H1 (cell line): ENCODE measurements around the gene ATG4C. TPM values are rescaled to one million over a fixed set of nuclear protein-coding genes. Genes with fewer than 3 reads are reported as not detected.
"Not testable (repeated sequence)": the region's sequence is repeated elsewhere in the genome, so short reads cannot be mapped to it uniquely, and the experiment has no call there.

Experiments
- CTCF ChIA-PET: fragments of 300-600 bp; sonication (Branson Sonifier 250); formaldehyde crosslinking; loops from one replicate; lab custom pipeline; 2021; ENCODE audit not compliant: partially characterized antibody; lab: Charles Lee
- POLR2A ChIA-PET: fragments of 300-600 bp; sonication (Branson Sonifier 250); formaldehyde crosslinking; loops from one replicate; lab custom pipeline; 2021; ENCODE audit warnings: inconsistent platforms; ENCODE audit not compliant: partially characterized antibody; lab: Charles Lee
- DNase-seq, 2 experiments: peaks; one replicate each; pipeline versions ENCODE4 v3.0.0 to v3.0.0-alpha.2; 2010 to 2022; ENCODE audit warnings: low spot score in 2 of 2, low read depth in 1 of 2, mixed read lengths in 1 of 2
- FAIRE-seq: peaks from 2 replicates; lab custom pipeline; 2011; peaks lifted over from hg19 to GRCh38; lab: Jason Lieb, UNC
- H2AFZ ChIP-seq: 2 replicates; pipeline ENCODE4 v1.8.1; 2012; ENCODE audit warnings: low read length, inconsistent platforms
- H2AK5ac ChIP-seq: 2 replicates; pipeline ENCODE4 v1.6.1; 2013; ENCODE audit warnings: low read depth, low read length
- H2BK120ac ChIP-seq: replicated peaks from 2 replicates; pipeline ENCODE3; 2013; ENCODE audit warnings: low read depth, low read length, inconsistent platforms
- H2BK12ac ChIP-seq: 2 replicates; pipeline ENCODE4 v1.6.1; 2013; ENCODE audit warnings: low read depth, low read length
- H2BK15ac ChIP-seq: 2 replicates; pipeline ENCODE4 v1.6.1; 2013; ENCODE audit warnings: low read length
- H2BK20ac ChIP-seq: 2 replicates; pipeline ENCODE4 v1.6.1; 2013; ENCODE audit warnings: low read length
- H2BK5ac ChIP-seq: 2 replicates; pipeline ENCODE4 v1.6.1; 2013; ENCODE audit warnings: low read depth, low read length
- H3K14ac ChIP-seq: 2 replicates; pipeline ENCODE4 v1.6.1; 2013; ENCODE audit warnings: inconsistent platforms; ENCODE audit not compliant: insufficient read length
- H3K18ac ChIP-seq: 2 replicates; pipeline ENCODE4 v1.6.1; 2013; ENCODE audit warnings: low read length; ENCODE audit errors: extremely low read depth
- H3K23ac ChIP-seq: 2 replicates; pipeline ENCODE4 v1.6.1; 2013; ENCODE audit warnings: inconsistent platforms; ENCODE audit not compliant: insufficient read length
- H3K23me2 ChIP-seq: 2 replicates; pipeline ENCODE4 v1.6.1; 2013; ENCODE audit warnings: low read depth, low read length
- H3K27ac ChIP-seq: 2 replicates; pipeline ENCODE4 v1.6.1; 2011; ENCODE audit warnings: low read depth, low read length, inconsistent platforms
- H3K27me3 ChIP-seq, 4 experiments: replicated peaks in 1 of 4; 1 replicate in 1 of 4; 2 replicates in 3 of 4; pipeline versions ENCODE4 v1.6.1 to v1.8.1; 2011 to 2013; ENCODE audit warnings: low read length in 3 of 4, mild to moderate bottlenecking in 3 of 4, inconsistent platforms in 2 of 4, mixed read lengths in 2 of 4, moderate library complexity in 1 of 4; ENCODE audit not compliant: control insufficient read depth in 3 of 4, insufficient read depth in 3 of 4; ENCODE audit errors: extremely low read depth in 1 of 4
- H3K36me3 ChIP-seq, 4 experiments: 2 replicates each; pipeline versions ENCODE4 v1.6.1 to v1.8.1; 2011 to 2013; ENCODE audit warnings: mild to moderate bottlenecking in 4 of 4, low read length in 3 of 4, moderate library complexity in 2 of 4, control low read depth in 1 of 4, inconsistent platforms in 1 of 4; ENCODE audit not compliant: insufficient read depth in 4 of 4, control insufficient read depth in 2 of 4
- H3K4ac ChIP-seq: replicated peaks from 2 replicates; pipeline ENCODE3; 2013; ENCODE audit warnings: low read length, low read depth, mixed read lengths, inconsistent platforms; ENCODE audit not compliant: insufficient read length
- H3K4me1 ChIP-seq, 4 experiments: replicated peaks in 1 of 4; 1 replicate in 1 of 4; 2 replicates in 3 of 4; pipeline versions ENCODE4 v1.6.1 to v1.8.1; 2011 to 2013; ENCODE audit warnings: low read length in 3 of 4, inconsistent platforms in 2 of 4, mixed read lengths in 1 of 4; ENCODE audit not compliant: insufficient read depth in 4 of 4, control insufficient read depth in 3 of 4
- H3K4me2 ChIP-seq, 2 experiments: 2 replicates each; pipeline versions ENCODE4 v1.6.1 to v1.8.1; 2011 to 2013; ENCODE audit warnings: low read depth in 2 of 2, low read length in 2 of 2, control low read depth in 1 of 2, inconsistent platforms in 1 of 2, mild to moderate bottlenecking in 1 of 2; ENCODE audit not compliant: insufficient read depth in 1 of 2
- H3K4me3 ChIP-seq, 4 experiments: fragments of 200-600, 300-600 bp in 1 of 4; sonication (generic), shearing (Covaris generic), sonication (Bioruptor Twin) in 1 of 4; 2 replicates each; pipeline versions ENCODE4 v1.5.1 to v1.8.1; 2011 to 2016; ENCODE audit warnings: low read length in 4 of 4, low read depth in 3 of 4, control low read depth in 2 of 4, inconsistent platforms in 2 of 4, mild to moderate bottlenecking in 2 of 4, mixed read lengths in 1 of 4, moderate library complexity in 1 of 4; ENCODE audit not compliant: insufficient read depth in 2 of 4; ENCODE audit errors: extremely low read depth in 1 of 4
- H3K56ac ChIP-seq: replicated peaks from 2 replicates; pipeline ENCODE3; 2013; ENCODE audit warnings: low read depth, mild to moderate bottlenecking, mixed read lengths, low read length, inconsistent platforms; ENCODE audit not compliant: insufficient read length
- H3K79me1 ChIP-seq: 2 replicates; pipeline ENCODE4 v1.6.1; 2013; ENCODE audit warnings: low read depth, low read length, control low read depth
- H3K79me2 ChIP-seq, 2 experiments: 2 replicates each; pipeline versions ENCODE4 v1.6.1 to v1.8.1; 2012 to 2013; ENCODE audit warnings: low read length in 2 of 2, mild to moderate bottlenecking in 2 of 2, inconsistent platforms in 1 of 2; ENCODE audit not compliant: insufficient read depth in 2 of 2, control insufficient read depth in 1 of 2
- H3K9ac ChIP-seq, 4 experiments: replicated peaks in 1 of 4; 1 replicate in 1 of 4; 2 replicates in 3 of 4; pipeline versions ENCODE4 v1.6.1 to v1.8.1; 2011 to 2013; ENCODE audit warnings: low read depth in 3 of 4, low read length in 3 of 4, control low read depth in 2 of 4, mild to moderate bottlenecking in 2 of 4, moderate library complexity in 2 of 4, inconsistent platforms in 1 of 4; ENCODE audit errors: extremely low read depth in 1 of 4
- H3K9me3 ChIP-seq, 2 experiments: 2 replicates each; pipeline versions ENCODE4 v1.6.1 to v1.8.1; 2012 to 2013; ENCODE audit warnings: mild to moderate bottlenecking in 2 of 2, moderate library complexity in 2 of 2, control low read depth in 1 of 2, inconsistent platforms in 1 of 2, low read depth in 1 of 2, low read length in 1 of 2, mixed read lengths in 1 of 2; ENCODE audit not compliant: insufficient read depth in 2 of 2
- H4K20me1 ChIP-seq, 2 experiments: replicated peaks in 1 of 2; 2 replicates each; pipeline versions ENCODE3 to v1.8.1; 2011 to 2013; ENCODE audit warnings: inconsistent platforms in 2 of 2, low read length in 2 of 2, mild to moderate bottlenecking in 1 of 2; ENCODE audit not compliant: insufficient read depth in 2 of 2, control insufficient read depth in 1 of 2
- H4K5ac ChIP-seq: 2 replicates; pipeline ENCODE4 v1.6.1; 2013; ENCODE audit warnings: low read length, low read depth, mixed read lengths, inconsistent platforms; ENCODE audit not compliant: insufficient read length
- H4K8ac ChIP-seq: 2 replicates; pipeline ENCODE4 v1.8.0; 2013; ENCODE audit warnings: mild to moderate bottlenecking, moderate library complexity, low read length, inconsistent platforms; ENCODE audit not compliant: insufficient read depth; ENCODE audit errors: extremely low read depth
- H4K91ac ChIP-seq: replicated peaks from 2 replicates; pipeline ENCODE3; 2013; ENCODE audit warnings: low read length, mixed read lengths, inconsistent platforms; ENCODE audit not compliant: insufficient read length
- JUN ChIP-seq: IDR thresholded peaks from 2 replicates; pipeline ENCODE4 v1.6.1; 2011; ENCODE audit warnings: low read depth, mild to moderate bottlenecking, improper control_type of control experiment, low read length
- ZNF274 ChIP-seq: IDR thresholded peaks from 2 replicates; pipeline ENCODE4 v1.7.0; 2012; ENCODE audit warnings: low read length, borderline replicate concordance; ENCODE audit errors: extremely low read depth
- WGBS, 2 experiments: shearing (Covaris generic) in 1 of 2; methylation state at CpG; one replicate each; pipeline versions ENCODE4 v1.1.6 to v1.1.7; 2013 to 2015; ENCODE audit warnings: low lambda C conversion rate in 2 of 2, mixed read lengths in 2 of 2, inconsistent platforms in 1 of 2, low coverage in 1 of 2, missing lambda C conversion rate in 1 of 2; ENCODE audit not compliant: insufficient replicate concordance in 2 of 2, insufficient coverage in 1 of 2, insufficient read length in 1 of 2; ENCODE audit errors: extremely low coverage in 1 of 2, missing lambda C conversion rate in 1 of 2; 5-methylcytosine and 5-hydroxymethylcytosine counted together
- polyA plus RNA-seq, 7 experiments: library from polyadenylated mRNA; depleted of rRNA in 3 of 7; stranded (reverse) in 5 of 7; unstranded in 2 of 7; fragments of >200 nt in 5 of 7; fragments of 200-250 nt in 2 of 7; gene quantifications; 1 replicate in 5 of 7; 2 replicates in 1 of 7; 4 replicates in 1 of 7; pipeline versions ENCODE4 v1.2.1 to v1.2.3, GENCODE V29; 2011 to 2013; ENCODE audit warnings: missing spikeins in 2 of 7, mixed read lengths in 2 of 7
- total RNA-seq: library from RNA; stranded (reverse); fragmentation: NEBNext Ultra II Directional; extraction: Animal tissue kit (Norgen Biotek cat#: 25700); gene quantifications from 2 replicates; pipeline ENCODE4 v1.2.1, GENCODE V29; 2021

The ATG4C gene
- total and polyA plus RNA-seq, 2 of the 8 experiments (the other 6 are each of a cell fraction or from before 2014, with no cell fraction given), result 5.1 to 22.2 TPM

DNA sequence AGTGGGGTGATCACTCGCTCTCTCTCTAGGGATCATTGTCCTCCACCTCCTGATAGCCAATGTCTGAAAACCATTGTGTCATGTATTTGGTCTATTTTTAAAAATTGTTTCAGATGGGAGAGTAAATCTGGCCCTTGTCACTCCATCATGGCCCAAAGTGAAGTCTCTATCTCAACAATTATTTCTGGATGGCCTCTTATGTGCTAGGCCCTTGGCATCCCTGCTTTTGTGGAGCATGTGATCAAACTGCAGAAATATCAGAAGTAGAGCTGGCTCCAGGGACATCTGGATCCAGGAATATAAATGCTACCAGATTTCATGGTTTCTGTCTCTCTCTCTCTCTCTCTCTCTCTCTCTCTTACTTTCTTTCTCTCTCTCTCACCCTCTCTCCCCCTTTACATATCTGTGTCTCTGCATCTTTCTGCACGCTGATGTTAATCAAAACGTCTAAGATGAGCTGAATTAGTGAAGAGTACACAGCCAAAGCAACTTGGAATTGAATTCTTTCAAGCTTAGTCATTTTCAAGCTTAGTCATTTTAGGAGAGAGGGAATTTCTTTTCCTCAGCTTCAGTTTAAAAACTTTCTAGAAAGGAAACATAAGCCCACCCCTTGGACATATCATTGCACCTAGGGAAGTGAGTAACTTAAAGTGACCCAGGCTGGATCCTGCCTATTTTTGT, 48.3 kb upstream of the ATG4C start (continued):
- TF ChIP-seq JUN (no peak), ZNF274 (no peak)

DNA sequence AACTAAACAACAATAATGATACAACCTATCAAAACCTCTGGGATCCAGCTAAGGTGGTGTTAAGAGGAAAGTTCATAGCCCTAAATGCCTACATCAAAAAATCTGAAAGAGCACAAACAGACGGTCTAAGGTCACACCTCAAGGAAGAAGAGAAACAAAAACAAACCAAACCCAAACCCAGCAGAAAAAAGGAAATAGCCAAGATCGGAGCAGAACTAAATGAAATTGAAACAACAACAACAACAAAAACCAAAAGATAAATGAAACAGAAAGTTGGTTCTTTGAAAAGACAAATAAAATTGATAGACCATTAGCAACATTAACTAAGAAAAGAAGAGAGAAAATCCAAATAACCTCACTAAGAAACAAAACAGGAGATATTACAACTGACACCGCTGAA, 43.2 kb upstream of the ATG4C start:
- H3K4me2 ChIP-seq, FAIRE-seq, H4K91ac ChIP-seq, H3K23me2 ChIP-seq, H2BK20ac ChIP-seq, H3K56ac ChIP-seq, H3K36me3 ChIP-seq, H3K27me3 ChIP-seq, H3K4ac ChIP-seq, H2BK120ac ChIP-seq, H3K18ac ChIP-seq, H3K27ac ChIP-seq, H3K9me3 ChIP-seq, POLR2A ChIA-PET, H2AK5ac ChIP-seq, H3K9ac ChIP-seq, H2BK12ac ChIP-seq, H4K5ac ChIP-seq, H3K4me1 ChIP-seq, H2BK15ac ChIP-seq, DNase-seq, H2AFZ ChIP-seq, CTCF ChIA-PET, H2BK5ac ChIP-seq, H3K23ac ChIP-seq, H4K20me1 ChIP-seq, H4K8ac ChIP-seq, H3K4me3 ChIP-seq, H3K14ac ChIP-seq, H3K79me1 ChIP-seq, H3K79me2 ChIP-seq: not testable (repeated sequence)
- WGBS, 2 experiments, result 88% methylated on average over 3 of the region's 3 CpGs; no CpG with 5 or more reads in 1 of the 2 experiments
